LHCN-M2 (cell line): Measurements from ENCODE around the gene PPEF2. TPM values are rescaled to one million over a fixed set of nuclear protein-coding genes. Genes with fewer than 3 reads are reported as not detected.

Experiments
- DNase-seq: peaks from one replicate; pipeline ENCODE4 v3.0.0-alpha.2; 2012; ENCODE audit warnings: low read depth
- total RNA-seq: library from RNA; depleted of rRNA; stranded (reverse); fragments of >200 nt; gene quantifications from 2 replicates; pipeline ENCODE4 v1.2.3, GENCODE V29; 2014

PPEF2 gene
- total RNA-seq, 1 experiment from 2014 or later, result 0.06 TPM

- DNase-seq, result peak; percentile 25
Observed at GRCh38 chr4:75895744-75896314, 6.4 kb downstream of the PPEF2 start.

- DNase-seq, result no peak
Observed at GRCh38 chr4:75892508-75892907, 9.7 kb downstream of the PPEF2 start.

GRCh38 chr4:75891611-75892010 is 10.6 kb downstream of the PPEF2 start:
- no peak for DNase-seq

- DNase-seq, result no peak
Observed at GRCh38 chr4:75889537-75890199, 12.6 kb downstream of the PPEF2 start.

GRCh38 chr4:75886104-75886503 is 16.1 kb downstream of the PPEF2 start:
- no peak for DNase-seq

- DNase-seq, result peak; percentile 3
Observed at GRCh38 chr4:75881476-75881875, 20.8 kb downstream of the PPEF2 start.

GRCh38 chr4:75880278-75880677 is 22.0 kb downstream of the PPEF2 start:
- DNase-seq, result no peak

GRCh38 chr4:75878246-75878756 is 24.0 kb downstream of the PPEF2 start:
- no peak for DNase-seq

GRCh38 chr4:75876218-75876617 is 26.0 kb downstream of the PPEF2 start:
- no peak for DNase-seq

- no peak for DNase-seq
Observed at GRCh38 chr4:75869100-75869499, 33.2 kb downstream of the PPEF2 start.

GRCh38 chr4:75867130-75867529 is 35.1 kb downstream of the PPEF2 start:
- no peak for DNase-seq

GRCh38 chr4:75860606-75861005 is 41.6 kb downstream of the PPEF2 start:
- no peak for DNase-seq

GRCh38 chr4:75858721-75859120 is 43.5 kb downstream of the PPEF2 start:
- no peak for DNase-seq

- no peak for DNase-seq
Observed at GRCh38 chr4:75849461-75849860, 52.8 kb downstream of the PPEF2 start.

GRCh38 chr4:75848891-75849290 is 53.4 kb downstream of the PPEF2 start:
- peak; percentile 43 for DNase-seq

- peak; percentile 86 for DNase-seq
Observed at GRCh38 chr4:75848171-75848760, 54.0 kb downstream of the PPEF2 start.

GRCh38 chr4:75845992-75846391 is 56.3 kb downstream of the PPEF2 start:
- no peak for DNase-seq

GRCh38 chr4:75844151-75844662 is 58.0 kb downstream of the PPEF2 start:
- DNase-seq, result peak; percentile 88

- no peak for DNase-seq
Observed at GRCh38 chr4:75843596-75843995, 58.7 kb downstream of the PPEF2 start.

- no peak for DNase-seq
Observed at GRCh38 chr4:75841641-75842520, 60.4 kb downstream of the PPEF2 start.

GRCh38 chr4:75834772-75835154 is 67.5 kb downstream of the PPEF2 start:
- peak; percentile 38 for DNase-seq
